ENCODE results near the gene ABCC4. TPM values are rescaled to one million over a fixed set of nuclear protein-coding genes. Genes with fewer than 3 reads are reported as not detected.
A peak's percentile ranks its signal among the peaks of the same experiment; 100 is the strongest.

The ABCC4 gene
- total RNA-seq, 1 donor = 21.4 TPM

DNA sequence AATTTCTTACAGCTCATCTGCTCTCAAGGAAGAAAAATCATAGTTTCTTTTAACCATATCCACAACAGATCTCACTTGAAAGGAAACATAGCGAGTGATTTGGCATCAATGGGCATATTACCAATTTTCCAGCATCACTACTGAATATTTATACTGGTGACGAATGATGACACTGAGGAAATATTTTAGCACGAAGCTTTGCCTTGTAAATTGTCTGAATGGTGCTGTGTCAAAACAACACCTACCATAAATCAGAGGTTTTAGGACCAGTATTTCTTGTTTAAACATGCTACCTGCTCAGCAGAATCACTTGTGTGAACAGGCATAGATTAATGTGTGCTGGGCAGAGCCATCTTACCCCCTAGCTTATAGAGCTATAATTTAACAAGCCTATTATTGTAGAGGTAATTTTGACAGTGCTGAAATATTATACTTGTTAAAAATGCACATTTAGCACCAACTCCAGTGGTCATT is 146.8 kb downstream of the ABCC4 start:
- DNase-seq (ENCODE audit: low read depth) = peak; percentile 14
- TF ChIP-seq, protein P1, sequence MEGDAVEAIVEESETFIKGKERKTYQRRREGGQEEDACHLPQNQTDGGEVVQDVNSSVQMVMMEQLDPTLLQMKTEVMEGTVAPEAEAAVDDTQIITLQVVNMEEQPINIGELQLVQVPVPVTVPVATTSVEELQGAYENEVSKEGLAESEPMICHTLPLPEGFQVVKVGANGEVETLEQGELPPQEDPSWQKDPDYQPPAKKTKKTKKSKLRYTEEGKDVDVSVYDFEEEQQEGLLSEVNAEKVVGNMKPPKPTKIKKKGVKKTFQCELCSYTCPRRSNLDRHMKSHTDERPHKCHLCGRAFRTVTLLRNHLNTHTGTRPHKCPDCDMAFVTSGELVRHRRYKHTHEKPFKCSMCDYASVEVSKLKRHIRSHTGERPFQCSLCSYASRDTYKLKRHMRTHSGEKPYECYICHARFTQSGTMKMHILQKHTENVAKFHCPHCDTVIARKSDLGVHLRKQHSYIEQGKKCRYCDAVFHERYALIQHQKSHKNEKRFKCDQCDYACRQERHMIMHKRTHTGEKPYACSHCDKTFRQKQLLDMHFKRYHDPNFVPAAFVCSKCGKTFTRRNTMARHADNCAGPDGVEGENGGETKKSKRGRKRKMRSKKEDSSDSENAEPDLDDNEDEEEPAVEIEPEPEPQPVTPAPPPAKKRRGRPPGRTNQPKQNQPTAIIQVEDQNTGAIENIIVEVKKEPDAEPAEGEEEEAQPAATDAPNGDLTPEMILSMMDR (IDR thresholded peaks at IDR 0.05; ENCODE audit: insufficient read depth, low read length) = no peak

DNA sequence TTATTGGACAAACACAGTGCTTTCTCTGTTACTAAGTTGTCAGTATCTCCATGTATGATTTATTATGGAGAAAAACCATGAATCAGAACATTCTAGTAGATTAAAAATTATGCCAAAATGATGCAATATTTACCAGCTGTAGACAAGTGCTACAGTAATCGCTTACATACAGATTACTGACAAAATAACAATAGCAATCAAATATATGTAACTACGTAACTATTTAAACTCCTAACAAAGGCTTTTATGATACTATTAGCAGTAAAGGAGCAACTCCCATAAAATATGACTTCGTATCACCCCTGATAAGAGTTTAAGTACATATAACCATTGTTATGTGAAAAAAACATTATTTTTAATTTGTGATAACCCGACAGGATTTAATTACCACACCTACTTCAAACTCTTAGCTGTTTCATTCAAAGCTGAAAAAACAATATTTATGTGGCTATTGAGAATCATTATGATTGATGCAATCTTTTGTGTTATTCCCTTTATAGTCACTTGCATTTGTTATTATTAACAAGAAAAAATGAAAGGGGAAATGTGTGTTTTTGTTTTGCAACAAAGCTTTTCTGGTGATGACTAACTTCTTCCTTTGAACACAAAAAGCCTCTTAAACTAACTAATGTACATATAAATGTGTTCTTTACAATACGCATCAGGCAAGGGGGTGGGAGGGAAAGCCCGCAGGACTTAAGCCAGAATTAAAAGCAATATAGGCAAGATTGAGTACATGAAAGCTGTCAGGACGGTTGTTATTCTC is 147.4 kb downstream of the ABCC4 start:
- peak; percentile 68 for DNase-seq (ENCODE audit: low read depth)
- TF ChIP-seq, protein P1 (IDR thresholded peaks at IDR 0.05; ENCODE audit: insufficient read depth, low read length) = no peak
- no peak overlapping the region for H3K4me3 ChIP-seq (ENCODE audit: low read depth, low read length)

More for the DNA sequence above, 146.8 kb downstream of the ABCC4 start:
- H3K4me3 ChIP-seq (ENCODE audit: low read depth, low read length) = no peak overlapping the region

DNA sequence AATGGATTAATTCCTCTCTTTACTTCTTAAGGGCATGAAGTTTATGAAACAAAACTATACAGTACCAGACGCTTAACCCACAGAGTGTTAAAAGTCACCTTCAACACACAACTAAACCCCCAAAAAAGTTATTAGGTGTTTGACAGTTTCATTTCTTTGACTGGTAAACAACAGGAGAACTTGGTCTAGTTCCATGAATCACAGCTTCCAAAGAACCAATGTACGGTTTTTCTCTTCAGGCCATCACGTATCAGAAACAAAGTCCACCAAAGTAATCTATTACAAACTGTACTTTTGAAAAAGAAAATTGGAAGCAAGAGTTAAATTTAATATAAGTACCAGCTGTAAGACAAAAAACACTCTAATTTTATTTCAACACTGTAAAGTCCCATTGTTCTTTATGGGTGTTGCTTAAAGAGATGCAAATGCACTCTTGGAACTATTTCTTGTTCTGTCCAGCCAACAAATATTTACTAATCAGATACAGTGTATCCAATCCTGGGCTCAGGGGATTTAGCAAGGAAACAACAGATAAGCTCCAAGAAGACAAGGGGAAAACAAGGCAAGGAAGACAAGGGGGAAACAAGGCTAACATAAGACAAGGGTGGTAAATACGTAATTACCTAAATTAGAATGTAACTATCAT is 149.2 kb downstream of the ABCC4 start:
- no peak for DNase-seq (ENCODE audit: low read depth)
- TF ChIP-seq, protein P1 (IDR thresholded peaks at IDR 0.05; ENCODE audit: insufficient read depth, low read length) = no peak

DNA sequence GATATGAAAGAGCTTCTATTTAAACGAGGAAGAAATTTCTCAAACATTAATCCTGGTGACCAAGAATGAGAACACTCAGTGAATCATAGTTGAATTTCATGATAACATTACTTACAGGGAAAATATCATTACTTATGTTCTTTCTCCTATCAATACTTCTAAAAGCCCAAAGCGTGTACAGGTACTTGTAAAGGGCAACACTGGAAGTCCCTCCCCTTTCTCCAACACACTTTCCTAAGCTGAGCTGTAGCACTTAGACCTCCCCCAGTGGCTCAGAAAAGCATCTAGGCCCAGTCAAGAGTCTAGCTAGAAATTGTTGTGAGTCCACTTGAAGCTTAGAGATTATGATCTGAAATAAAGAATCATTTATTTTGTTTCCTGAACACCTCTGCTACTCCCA is 150.7 kb downstream of the ABCC4 start:
- peak; percentile 17 for DNase-seq (ENCODE audit: low read depth)
- TF ChIP-seq, protein P1 (IDR thresholded peaks at IDR 0.05; ENCODE audit: insufficient read depth, low read length) = no peak
- no peak overlapping the region for H3K4me3 ChIP-seq (ENCODE audit: low read depth, low read length)

More for the DNA sequence above, 149.2 kb downstream of the ABCC4 start:
- no peak overlapping the region for H3K4me3 ChIP-seq (ENCODE audit: low read depth, low read length)

DNA sequence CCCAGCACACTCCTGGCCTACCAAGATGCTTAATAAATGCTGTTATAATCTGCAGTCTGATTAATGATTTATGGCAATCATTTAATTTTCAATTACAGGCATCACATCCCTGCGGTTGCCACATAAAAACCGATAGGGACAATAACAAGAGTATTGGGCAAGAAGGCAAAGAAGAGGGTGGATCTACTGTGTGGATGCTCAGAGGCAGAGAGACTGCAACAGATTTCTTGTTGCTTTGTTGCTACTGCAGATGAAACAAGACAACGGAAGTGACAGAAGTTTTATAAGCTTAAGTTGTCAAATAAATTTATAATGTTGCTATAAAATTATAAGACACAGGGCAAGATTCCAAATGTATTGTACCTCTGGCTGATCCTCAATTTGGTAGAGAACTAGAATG is 154.8 kb downstream of the ABCC4 start:
- DNase-seq (ENCODE audit: low read depth) = no peak
- no peak overlapping the region for H3K4me3 ChIP-seq (ENCODE audit: low read depth, low read length)
- TF ChIP-seq, protein P1 (IDR thresholded peaks at IDR 0.05; ENCODE audit: insufficient read depth, low read length) = no peak

DNA sequence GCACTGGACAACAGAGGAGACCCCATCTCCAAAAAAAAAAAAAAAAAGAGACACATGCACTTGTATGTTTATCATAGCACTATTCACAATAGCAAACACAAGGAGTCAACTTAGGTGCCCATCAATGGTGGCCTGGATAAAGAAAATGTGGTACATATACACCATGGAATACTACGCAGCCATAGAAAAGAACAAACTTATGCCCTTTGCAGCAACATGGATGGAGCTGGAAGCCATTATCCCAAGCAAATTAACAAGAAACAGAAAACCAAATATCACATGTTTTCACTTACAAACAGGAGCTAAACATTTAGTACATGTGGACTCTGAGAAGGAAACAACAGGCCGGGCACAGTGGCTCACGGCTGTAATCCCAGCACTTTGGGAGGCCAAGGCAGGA is 155.7 kb downstream of the ABCC4 start:
- no peak for DNase-seq (ENCODE audit: low read depth)
- H3K4me3 ChIP-seq (ENCODE audit: low read depth, low read length) = no peak overlapping the region
- TF ChIP-seq, protein P1 (IDR thresholded peaks at IDR 0.05; ENCODE audit: insufficient read depth, low read length) = no peak

Data from fibroblast of the aortic adventitia (primary cell).